GM18858 (cell line): ENCODE results near the gene TMEM126B.
A peak's percentile ranks its signal among the peaks of the same experiment; 100 is the strongest.

Source experiments
- ATAC-seq: cut with Tn5 transposase; IDR thresholded peaks from one replicate; pipeline ENCODE4 v1.9.1; 2021; ENCODE audit not compliant: unreplicated experiment

Gene TMEM126B

DNA sequence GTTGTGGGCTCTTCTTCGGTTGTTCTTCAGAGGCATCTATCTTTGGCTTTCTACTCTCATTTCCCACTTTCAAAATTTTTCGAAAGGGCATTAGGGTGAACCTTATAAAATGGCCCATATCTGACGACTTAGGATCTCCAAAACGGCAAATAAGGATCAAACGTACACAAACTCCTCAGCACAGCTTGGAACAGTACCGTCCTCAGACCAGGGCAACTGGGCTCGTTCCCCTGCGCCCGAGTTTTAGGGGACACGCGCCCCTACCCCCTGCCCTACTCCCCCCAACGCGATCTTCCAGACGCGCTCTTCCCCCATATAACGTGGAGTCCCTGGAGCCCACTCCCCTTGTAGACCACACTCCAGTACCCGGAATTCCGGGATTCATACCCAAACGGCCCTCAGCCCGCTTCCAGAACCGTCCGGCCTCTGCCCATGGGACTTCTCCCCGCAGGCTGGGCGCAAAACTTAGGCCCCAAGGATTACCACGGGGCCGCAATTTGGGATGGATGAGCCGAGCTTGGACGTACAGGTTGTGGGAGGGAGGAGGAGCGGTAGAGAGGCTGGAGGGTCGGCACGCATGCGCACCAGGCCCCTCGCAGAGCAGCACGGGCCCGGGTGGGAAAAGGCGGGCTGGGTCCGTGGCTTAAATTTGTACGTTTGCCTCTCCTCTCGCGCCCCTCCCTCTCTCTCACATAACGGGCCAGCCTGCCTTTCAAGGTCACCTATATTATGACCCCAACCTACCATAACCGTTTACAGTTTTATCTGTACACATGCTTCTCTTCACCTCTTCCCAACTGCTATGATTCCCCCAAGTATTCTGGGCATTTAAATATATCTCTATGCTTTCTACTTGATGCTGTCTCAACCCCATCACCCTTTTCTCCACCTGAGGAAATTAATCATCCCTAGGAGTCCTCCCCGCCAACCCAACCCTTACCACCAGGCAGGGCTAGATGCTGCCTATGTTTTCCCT lies 54.2 kb downstream of the TMEM126B start:
- peak; percentile 61 for ATAC-seq

DNA sequence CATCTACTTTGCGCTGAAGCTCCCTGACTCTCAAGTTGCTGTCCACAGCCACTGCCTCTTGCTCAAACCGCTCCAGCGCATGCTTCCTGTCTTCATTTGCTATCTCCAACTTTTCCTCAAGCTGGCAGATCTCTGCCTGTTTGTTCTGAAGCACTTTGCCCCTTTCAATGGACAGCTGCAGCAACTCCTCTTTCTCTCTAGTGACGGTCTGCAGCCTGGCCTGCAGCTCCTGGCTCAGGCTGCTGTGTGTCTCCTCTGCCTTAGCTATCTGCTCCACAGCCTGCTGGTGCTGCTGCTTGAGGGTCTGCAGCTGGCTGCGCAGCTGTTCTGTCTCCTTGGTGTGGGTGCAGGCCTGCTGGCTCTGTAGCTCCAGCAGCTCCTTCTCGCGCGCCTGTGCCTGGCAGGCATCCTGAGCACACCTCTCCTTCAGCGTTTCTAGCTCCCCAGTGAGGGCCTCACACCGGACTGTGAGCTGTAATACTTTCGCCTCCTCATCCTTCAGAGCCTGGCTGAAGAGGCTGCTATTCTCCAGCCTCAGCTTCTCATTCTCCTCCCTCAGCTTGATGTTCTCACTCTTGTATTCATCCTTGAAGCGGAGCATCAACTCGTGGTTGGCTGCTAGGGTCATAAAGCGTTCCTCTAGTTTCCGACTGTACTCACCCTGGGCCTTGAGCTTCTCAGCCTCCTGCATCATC lies 56.9 kb downstream of the TMEM126B start:
- ATAC-seq, result no peak

- ATAC-seq, result no peak
Observed at GRCh38 chr11:85685820-85686459, 57.5 kb downstream of the TMEM126B start, which contains the start of gene CCDC89. CCDC89 (minus strand) TSS chr11:85686195; CDS start chr11:85686130, 65 bp downstream.
